Activated CD4-positive, alpha-beta T cell treated with anti-CD3 and anti-CD28 coated beads, Interleukin-10, Interleukin-2, amounts not matched to agents 100 ng/mL and 50 ng/mL, durations not matched to agents 16 hours and 8 hours (primary cell): Measurements from ENCODE around the gene TMEM114.
"Not testable (repeated sequence)": the region's sequence is repeated elsewhere in the genome, so short reads cannot be mapped to it uniquely, and the experiment has no call there.

ENCODE experiments used
- DNase-seq: peaks from one replicate; pipeline ENCODE4 v3.0.0-alpha.2; 2020

The TMEM114 gene

GRCh38 chr16:8572919-8573724 lies 17.2 kb downstream of the TMEM114 start:
- DNase-seq, result peak; percentile 19

DNA sequence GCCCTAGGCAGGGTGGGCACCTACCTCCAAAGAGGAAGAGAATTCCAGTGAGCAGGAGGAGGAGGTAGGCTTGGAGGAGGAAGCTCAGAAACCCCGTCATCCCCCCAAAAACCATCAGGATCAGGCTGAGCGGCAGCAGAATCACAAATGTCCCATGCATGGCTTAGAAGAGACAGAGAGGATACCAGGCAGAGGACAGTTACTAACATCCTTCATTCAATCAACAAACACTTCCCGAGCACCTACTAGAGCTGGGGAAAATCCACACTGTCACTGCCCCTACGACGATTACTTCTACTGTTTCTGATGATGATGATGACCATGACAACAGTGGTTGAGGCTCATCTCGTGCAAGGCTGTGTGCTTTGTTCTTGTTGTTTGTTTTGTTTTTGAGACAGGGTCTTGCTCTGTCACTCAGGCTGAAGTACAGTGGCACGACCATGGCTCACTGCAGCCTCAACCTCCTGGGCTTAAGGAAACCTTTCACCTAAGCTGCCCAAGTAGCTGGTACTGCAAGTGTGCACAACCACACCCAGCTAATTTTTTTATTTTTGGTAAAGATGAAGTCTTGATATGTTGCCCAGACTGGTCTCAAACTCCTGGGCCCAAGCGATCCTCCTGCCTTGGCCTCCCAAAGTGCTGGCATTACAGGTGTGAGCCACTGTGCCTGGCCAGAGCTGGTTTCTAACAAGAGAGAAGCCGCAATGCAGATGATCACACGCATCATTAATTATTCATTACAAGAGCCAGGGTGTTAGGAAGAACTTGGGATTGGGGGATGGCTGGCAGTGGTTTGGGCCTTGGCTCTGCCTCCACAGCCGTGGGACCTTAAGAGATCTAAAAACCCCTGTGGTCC lies 18.0 kb downstream of the TMEM114 start:
- DNase-seq, result no peak

- DNase-seq, result no peak
These were observed 19.2 kb downstream of the TMEM114 start for GRCh38 chr16:8571061-8571596.

DNA sequence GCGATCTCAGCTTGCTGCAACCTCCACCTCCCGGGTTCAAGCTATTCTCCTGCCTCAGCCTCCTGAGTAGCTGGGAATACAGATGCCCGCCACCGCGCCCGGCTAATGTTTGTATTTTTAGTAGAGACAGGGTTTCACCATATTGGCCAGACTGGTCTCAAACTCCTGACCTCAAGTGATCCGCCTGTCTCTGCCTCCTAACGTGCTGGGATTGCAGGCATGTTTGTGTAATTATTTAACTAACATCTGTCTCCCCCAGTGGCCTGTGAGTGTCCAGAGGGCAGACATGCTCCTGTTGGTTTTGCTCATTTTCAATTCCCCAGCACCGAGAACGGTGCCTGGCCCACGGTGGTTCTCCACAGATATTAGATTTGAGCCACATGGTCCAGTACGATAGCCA lies 19.9 kb downstream of the TMEM114 start:
- DNase-seq, result not testable (repeated sequence)

DNA sequence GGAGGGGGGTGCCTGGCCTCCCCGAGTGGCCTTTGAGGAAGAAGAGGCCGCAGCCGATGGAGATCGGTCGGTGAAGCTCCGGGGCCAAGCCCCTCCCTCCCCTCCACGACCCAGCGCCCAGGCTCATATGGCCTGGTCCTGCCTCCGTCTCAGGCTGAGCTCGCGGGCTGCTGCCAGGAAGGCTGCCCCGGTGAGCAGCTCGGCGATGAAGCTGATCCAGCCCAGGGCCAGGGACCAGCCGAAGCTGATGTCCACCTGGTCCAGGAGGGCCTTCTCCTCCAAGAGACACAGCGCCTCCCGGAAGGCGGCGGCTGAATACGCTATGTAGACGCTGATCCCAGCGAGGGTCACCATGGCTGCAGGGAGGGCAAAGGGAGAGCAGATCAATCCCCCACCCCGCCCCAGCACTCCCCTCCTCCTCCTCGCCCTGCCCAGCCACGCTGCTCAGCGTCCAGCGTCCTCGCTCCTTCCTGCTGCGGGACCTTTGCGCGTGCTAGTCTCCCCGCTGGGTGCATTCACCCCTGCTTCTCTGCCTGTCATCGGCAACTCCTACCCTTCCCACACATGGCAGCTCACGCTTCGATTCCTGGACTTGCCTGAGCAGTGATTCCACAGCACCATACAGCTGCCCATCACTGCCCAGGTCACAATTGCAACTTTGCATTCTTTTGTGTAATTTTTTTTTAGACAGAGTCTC lies 20.5 kb downstream of the TMEM114 start:
- no peak for DNase-seq

DNA sequence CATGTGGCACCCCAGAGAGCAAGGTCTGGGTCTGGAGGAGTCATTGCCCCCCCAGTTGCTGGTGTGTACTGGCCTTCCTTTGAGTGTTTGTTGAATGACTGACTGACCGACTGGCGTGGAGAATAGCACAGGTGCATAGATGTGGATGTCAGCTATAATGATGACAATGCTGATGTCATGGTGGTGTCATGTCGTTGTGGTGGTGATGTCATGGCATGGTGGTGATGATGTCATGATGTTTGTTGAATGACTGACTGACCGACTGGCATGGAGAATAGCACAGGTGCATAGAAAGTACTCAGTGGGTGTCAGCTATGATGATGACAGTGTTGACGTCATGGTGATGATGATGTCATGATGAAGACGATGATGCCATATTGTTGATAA lies 22.1 kb downstream of the TMEM114 start:
- peak; percentile 3 for DNase-seq

GRCh38 chr16:8567355-8568230 lies 22.7 kb downstream of the TMEM114 start:
- DNase-seq, result peak; percentile 88

DNA sequence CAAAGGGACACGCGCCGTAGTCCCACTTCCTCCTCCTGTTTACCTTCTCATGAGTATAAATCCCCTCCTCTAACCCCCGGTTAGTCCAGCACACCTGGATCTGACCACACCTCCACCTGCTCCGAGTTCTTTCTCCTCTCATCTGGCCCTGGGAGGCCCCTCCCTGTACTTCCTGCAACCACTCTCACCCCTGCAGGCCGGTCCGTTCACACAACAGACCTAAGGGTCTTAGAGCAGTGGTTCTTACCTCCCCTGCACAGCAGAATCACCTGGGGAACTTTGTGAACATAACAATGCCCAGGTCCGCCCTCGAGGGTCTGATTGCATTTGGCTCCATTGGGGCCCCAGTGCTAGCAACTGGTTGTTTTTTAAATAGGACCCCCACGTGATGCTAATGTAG lies 24.8 kb downstream of the TMEM114 start:
- no peak for DNase-seq

- DNase-seq, result no peak
These were observed 25.4 kb downstream of the TMEM114 start for GRCh38 chr16:8564934-8565345.

DNA sequence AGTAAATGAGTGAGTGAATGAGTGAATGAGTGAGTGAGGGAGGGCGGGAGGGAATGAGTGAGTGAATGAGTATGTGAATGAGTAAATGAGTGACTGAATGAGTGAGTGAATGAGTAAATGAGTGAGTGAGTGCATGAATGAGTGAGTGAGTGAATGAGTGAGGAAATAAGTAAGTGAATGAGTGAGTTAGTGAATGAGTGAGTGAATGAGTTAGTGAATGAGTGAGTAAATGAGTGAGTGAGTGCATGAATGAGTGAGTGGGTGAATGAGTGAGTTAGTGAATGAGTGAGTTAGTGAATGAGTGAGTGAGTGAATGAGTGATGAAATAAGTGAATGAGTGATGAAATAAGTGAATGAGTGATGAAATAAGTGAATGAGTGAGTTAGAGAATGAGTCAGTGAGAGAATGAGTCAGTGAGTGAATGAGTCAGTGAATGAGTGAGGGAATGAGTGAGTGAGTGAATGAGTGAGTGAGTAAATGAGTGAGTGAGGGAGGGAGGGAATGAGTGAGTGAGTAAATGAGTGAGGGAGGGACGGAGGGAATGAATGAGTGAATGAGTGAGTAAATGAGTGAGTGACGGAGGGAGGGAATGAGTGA lies 26.3 kb downstream of the TMEM114 start:
- not testable (repeated sequence) for DNase-seq

GRCh38 chr16:8561496-8561895 lies 28.8 kb downstream of the TMEM114 start:
- no peak for DNase-seq

DNA sequence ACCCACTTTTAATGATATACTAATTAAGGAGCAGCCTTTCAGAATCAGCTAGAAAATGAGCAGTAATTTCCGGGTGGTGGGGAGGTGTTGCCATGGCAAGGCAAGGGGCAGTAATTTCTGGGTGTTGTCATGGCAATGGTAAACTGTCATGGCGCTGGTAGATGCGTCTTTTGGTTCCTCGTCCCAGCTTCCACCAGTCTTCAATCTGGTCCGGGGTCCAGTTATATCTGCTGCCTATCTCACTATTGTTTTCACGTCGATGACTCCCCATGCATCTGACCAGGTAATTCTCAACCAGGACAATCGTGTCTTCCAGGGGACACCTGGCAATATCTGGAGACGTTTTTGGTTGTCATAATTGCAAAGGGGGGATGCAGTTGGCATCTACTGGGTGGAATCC lies 34.9 kb downstream of the TMEM114 start:
- DNase-seq, result no peak

GRCh38 chr16:8554881-8555280 lies 35.4 kb downstream of the TMEM114 start:
- no peak for DNase-seq

- DNase-seq, result no peak
These were observed 36.3 kb downstream of the TMEM114 start for GRCh38 chr16:8554022-8554421.

GRCh38 chr16:8552487-8553221 lies 37.7 kb downstream of the TMEM114 start:
- no peak for DNase-seq

DNA sequence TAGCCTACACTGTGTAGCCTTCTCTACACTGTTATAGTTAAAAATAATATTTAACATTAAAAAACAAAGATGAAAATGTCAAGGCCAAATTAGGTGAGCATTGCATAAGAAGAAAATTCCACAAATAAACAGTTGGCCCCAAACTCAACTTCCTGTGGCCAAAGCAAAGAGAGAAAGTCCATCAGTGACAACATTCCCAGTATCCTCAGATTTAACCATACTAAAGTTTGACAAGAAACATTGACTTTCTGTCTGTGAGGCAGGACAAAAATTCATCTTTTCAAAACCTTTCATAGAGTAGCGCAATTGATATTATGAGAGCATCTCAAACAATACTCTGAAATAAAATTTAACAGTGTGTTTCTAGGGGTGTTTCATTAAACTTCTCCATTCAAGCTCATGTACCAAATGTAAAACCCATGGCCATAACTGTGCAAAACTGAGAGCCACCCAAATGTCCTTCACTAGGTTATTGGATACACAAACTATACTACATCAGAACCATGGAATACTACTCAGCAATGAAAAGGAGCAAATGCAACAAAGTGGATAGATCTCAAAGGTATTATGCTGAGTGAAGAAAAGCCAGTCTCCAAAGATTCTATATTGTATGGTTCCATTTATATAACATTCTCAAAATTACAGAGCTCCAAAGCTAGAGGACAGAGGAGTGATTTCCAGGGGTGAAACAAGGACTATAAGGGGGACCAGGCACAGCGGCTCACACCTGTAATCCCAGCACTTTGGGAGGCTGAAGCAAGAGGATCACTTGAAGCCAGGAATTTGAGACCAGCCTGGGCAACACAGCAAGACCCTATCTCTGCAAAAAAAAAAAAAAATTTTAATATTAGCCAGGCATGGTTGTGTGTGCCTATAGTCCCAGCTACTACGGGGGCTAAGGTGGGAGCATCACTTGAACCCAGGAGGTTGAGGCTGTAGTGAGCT lies 38.7 kb downstream of the TMEM114 start:
- DNase-seq, result no peak

- no peak for DNase-seq
These were observed 39.5 kb downstream of the TMEM114 start for GRCh38 chr16:8550728-8551387.

DNA sequence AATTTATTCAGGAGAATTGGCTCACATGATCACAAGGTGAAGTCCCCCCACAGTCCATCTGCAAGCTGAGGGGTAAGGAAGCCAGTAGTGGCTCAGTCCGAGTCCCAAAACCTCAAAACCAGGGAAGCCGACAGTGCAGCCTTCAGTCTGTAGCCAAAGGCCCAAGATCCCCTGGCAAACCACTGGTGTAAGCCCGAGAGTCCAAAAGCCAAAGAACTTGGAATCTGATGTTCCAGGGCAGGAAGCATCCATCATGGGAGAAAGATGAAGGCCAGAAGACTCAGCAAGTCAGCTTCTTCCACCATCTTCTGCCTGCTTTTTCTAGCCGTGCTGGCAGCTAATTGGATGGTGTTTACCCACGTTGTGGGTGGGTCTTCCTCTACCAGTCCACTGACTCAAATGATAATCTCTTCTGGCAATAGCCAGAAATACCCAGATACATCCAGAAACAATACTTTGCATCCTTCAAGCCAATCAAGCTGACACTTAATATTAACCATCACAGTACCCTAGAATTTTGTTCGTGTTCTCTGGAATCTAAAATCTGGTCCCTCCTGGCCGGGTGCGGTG lies 40.4 kb downstream of the TMEM114 start:
- DNase-seq, result no peak

- DNase-seq, result no peak
These were observed 42.1 kb downstream of the TMEM114 start for GRCh38 chr16:8548166-8548565.
